GM15510 (cell line): ENCODE results near the gene SGMS1.

Source experiments
- POLR2A ChIP-seq: IDR thresholded peaks from 3 replicates; pipeline ENCODE4 v1.6.1; 2011; ENCODE audit warnings: borderline replicate concordance; ENCODE audit not compliant: insufficient read length; ENCODE audit errors: extremely low read depth

Gene SGMS1

GRCh38 chr10:50398823-50399222 is 224.9 kb downstream of the SGMS1 start:
- TF ChIP-seq POLR2A, result no peak

- no peak for TF ChIP-seq POLR2A
These were observed 225.4 kb downstream of the SGMS1 start for GRCh38 chr10:50398381-50398780.

- TF ChIP-seq POLR2A, result no peak
These were observed 226.2 kb downstream of the SGMS1 start for GRCh38 chr10:50397312-50398140.

GRCh38 chr10:50396491-50397311 is 227.1 kb downstream of the SGMS1 start:
- TF ChIP-seq POLR2A, result no peak

GRCh38 chr10:50395851-50396250 is 227.9 kb downstream of the SGMS1 start:
- TF ChIP-seq POLR2A, result no peak

- TF ChIP-seq POLR2A, result no peak
These were observed 228.5 kb downstream of the SGMS1 start for GRCh38 chr10:50395271-50395670.

GRCh38 chr10:50394832-50395231 is 228.9 kb downstream of the SGMS1 start:
- no peak for TF ChIP-seq POLR2A

GRCh38 chr10:50393784-50394467 is 229.8 kb downstream of the SGMS1 start:
- TF ChIP-seq POLR2A, result no peak

- no peak for TF ChIP-seq POLR2A
These were observed 230.6 kb downstream of the SGMS1 start for GRCh38 chr10:50392966-50393718.

GRCh38 chr10:50392426-50392825 is 231.3 kb downstream of the SGMS1 start:
- no peak for TF ChIP-seq POLR2A

GRCh38 chr10:50390302-50390701 is 233.5 kb downstream of the SGMS1 start:
- no peak for TF ChIP-seq POLR2A

GRCh38 chr10:50388181-50388580 is 235.6 kb downstream of the SGMS1 start:
- TF ChIP-seq POLR2A, result no peak

- no peak for TF ChIP-seq POLR2A
These were observed 236.1 kb downstream of the SGMS1 start for GRCh38 chr10:50387732-50388073.

GRCh38 chr10:50387007-50387731 is 236.6 kb downstream of the SGMS1 start:
- TF ChIP-seq POLR2A, result no peak
